Fibroblast of peridontal ligament (primary cell): Measurements from ENCODE around the gene FAM53B.

Experiments used
- DNase-seq: peaks from one replicate; pipeline ENCODE4 v3.0.0-alpha.2; 2010; ENCODE audit errors: extremely low read depth

The FAM53B gene

DNA sequence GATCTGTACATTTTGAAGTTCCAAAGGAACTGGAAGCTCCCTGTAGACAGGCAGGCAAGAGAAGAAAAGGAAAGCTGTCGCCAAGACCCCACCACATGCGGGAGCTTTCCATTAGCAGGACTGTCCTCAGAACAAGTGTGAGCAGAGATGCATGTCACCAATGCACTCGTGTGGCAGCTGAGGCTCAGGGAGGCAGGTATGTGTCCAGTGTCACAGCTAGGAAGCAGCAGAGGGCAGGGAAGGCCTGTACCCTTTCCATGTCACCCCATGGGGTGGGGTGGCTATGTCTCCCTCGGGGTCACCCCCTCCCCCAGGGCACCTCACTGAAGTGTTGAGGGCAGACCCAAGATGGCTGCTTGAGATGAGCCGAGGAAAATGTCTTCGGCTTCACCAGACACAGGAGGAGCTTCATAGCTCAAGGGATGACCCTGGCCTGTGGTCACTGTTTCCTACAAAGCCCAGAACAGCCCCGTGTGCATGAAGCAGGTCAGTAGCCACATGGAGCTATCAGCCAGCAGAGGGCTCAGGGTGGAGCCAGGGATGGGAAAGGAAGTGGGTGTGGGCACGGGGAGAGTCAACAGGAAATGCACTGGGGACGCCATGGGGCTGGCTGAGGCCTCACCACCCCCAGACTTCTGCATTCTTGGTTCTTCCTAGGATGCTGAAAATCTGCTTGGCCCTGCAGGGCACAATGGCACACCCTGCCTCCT lies 96.6 kb downstream of the FAM53B start:
- DNase-seq = no peak

DNA sequence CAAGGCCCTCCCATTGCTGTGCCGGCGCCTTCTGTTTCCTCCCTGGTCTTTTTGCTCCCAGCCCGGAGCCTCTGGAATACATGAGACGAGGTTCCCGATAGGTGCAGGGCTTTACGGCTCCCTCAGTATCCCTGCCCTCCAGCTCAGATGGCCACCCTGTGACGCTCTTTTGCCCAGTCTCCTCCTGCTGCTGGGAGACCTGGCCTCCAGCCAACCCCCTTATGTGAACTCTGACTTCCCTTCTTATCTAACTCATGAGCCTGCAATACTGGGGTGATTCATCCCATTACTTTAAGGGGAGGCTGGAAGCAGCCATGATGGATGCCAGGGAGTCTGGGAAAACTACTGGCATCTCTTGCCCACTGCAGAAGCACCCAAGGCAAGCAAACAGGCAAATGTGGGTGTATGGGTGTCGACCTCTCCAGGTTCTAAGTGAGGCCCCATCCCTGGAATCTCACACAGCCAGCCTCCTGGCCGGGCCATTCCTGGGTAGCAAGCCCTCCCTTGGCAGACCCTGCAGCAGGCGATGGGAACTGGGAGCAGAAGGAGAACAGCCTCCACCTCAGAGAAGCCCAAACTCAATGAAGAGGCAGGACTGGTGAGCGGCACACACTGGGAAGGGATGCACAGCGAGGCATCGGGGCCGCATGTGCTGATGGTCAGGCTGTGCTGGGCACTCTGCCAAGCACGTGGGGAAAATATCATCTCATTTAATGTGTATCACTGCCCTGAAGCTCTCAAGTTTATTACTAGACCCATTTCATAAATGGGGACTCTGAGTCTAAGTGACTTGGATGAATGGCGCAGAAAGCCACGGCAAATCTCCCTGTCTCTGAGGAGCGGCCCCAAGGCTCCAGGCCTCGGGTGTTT lies 97.5 kb downstream of the FAM53B start:
- peak; percentile 40 for DNase-seq

DNA sequence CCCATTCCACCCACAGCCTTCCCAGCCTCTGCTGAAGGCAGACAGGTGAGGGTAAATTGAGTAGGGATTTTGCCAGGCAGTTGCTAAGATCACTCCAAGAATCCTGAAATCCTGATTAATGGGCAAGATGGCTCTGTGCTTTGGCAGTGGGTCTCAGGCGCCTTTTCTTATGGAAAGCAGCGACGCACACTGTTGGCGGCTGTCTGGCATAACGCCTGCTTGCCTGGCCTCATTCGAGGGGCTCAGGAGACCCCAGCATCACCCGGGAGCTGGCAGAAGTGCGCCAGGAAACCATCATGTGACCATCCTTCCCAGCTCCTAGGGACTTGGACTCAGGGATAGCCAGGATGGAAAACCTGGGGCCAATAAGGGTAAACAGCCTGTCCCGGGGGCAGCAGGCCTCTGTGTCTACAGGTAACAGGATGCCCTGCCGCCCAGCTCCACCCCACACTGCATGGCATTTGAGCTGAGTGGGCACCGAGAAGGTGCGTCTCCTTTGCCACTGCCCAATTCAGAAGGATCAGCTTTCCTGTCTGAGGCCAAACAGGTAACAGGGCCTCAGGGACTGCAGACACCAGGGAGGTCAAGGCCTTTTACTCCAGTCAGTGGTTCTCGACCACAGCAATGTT lies 98.6 kb downstream of the FAM53B start:
- no peak for DNase-seq

DNA sequence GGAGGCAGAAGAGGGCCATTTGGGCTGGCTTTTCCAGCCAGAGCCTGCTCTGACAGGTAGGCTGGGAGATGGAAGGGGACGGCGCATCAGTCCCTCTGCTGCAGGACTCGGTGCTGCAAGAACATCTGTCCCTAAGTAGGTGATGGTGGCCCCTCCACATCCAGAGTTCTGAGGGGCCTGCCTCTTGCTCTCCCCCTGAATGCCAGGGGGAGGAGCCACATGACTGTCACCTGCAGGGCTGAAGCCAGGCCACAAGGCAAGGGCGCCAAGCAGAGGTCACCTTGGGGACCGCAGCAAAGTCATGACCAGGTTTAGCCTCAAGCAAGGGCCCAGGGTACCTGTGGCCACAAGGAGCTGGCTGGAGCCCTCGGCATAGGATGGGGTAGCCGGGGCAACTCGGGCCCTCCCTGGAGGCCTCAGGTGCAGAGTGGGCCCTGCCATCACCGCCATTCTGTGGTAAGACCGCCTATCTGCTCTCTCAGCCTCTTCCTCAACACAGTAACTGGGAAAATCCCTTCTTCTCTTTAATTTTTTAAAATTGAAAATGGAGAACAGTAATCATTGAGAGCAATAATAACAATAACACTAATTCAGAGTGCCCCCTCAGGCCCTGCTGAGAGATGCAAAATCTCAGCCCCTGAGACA lies 99.3 kb downstream of the FAM53B start:
- DNase-seq = no peak

DNA sequence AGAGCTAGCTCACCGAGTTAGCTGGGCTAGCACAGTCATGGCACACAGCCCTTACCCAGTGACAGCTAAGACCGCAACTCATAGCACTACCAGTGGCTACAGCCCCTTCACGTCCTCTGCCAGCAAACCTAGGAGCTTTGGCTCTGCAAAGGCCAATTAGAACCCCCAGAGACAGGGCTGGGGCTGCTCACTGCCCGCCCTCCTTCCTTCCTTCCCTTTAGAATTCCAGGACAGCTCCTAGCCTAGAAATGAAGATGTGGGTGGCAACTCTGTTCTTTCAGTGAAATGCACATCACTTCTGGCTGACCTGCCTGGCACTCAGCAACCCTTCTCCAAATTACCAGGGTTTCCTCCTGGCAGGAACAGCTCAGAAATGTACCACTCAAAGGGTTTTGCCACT lies 99.9 kb downstream of the FAM53B start:
- DNase-seq = no peak

DNA sequence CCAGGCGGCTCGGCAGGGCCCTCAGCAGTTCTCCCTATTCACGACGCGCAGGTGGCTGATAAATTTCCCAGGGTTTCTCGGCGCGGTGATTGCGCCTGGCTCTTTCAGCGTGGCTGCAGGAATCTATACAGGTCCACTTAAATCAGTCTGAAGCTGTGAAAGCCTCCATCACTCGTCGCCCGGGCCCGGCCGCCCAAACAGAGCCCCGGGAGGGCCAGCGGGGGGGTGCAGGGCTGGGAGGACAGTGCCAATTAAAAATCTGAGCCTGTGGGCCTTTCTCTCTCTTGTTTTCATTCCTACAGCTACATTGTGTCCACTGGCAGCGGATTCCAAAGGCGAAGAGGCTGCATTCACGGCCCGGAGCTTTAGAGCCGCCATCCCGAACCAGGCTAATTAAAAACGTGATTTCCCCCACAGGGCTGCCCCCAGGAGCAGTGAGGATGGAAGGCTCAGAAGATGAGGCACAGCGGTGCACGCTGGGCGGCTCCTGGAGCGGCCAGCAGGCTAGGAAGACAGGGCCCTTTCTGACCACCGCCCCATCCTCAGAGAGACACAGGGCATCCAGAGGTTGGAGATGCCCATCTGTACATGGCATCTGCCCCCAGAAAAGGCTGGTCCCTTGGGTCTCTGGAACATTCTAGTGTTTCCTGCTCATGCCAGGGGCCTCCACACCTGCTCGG lies 100.7 kb downstream of the FAM53B start:
- no peak for DNase-seq

DNA sequence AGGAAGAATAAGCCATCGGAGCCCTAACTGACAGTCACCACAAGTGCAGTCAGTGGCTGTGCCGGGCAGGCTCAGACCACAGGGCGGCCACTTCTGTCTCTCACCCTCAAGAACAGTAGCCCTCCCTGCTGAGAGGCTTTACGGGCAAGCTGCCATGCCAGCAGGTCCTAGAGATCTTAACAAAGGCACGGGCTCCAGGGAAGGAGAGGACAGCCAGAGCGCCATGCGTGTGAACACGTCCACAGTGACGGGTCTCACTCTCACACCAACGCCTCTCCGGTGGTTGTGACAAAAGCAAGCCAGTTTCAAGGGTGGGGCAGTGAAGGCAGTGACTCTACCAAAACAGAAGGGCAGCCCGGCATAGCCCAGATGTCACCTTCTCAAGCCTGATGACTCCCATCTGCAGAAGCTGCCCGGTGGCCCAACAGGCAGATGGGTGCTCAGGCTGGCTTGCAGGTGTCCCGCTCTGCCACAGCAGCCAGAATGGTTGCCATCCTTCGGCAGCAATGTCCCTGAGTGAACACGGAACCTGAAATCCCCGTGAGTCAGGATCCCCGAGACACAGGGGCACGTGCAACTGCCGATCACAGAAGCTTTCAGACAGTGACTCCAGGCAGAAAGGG lies 102.0 kb downstream of the FAM53B start:
- no peak for DNase-seq

DNA sequence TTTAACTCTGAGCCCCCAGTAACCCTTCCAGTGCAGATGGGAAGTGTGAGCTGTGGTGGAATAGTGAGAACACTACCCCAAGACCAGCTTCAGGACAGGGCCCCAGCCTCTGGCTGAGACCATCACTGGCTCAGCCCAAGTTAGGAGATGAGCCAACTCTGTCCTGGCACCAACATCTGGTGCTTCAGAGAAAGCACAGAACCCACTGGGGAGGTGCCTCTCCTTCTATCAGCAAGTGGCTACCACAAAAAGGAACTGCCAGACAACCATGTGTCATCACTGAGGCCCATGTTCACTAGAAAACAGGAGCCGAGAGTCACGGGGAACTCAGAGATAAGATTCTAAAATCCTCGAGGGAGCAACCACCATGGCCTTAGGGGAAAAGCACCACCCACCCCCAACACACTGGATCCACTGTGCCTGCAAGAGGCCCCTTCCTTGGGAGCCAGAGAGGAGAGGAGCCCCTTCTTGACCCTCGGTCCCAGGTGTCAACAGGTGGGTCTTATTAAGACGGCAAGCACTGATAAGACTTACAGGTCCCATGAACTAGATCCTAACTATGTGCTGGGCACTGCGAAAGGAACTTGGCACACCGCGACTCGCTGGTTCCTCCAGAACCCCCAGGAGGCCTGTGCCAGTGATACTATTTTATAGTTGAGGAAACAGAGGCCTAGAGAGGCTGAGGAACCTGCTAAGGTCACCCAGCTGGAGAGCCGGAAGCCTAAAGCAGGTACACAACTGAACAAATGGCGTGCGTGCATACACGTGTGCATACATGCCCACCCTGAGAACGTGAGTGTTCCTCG lies 102.7 kb downstream of the FAM53B start:
- DNase-seq = peak; percentile 51

DNA sequence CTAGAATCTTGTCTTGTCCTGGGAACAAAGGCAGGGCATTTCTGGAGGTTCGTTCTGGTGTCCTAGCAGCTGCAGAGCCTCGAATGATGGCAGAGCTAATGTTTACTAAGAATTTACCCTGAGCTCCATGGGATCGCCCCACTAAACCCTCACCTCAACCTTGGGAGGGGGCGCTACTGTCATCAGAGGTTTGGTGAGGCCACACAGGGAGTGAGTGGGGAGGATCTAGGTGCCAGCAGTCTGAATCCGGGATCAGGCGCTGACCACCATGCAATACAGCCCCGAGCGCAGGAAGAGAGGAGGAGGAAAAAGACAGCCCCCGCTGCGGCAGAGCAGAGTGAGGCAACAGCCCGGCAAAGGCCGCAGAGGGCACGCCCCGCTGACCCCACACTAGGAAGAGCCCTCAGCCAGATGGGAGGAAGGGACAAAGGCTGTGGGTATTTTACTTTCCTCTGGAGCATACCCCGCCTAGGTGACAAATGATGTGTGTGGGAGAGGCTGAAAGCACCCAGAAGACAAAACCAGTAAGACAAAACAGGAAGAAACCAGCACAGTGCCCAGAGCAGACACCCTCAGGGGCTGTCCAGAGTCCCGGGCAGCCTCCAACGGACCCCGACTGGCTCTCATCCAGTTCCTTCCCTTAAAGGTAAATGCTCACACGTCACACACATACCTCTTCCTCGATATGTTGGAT lies 103.5 kb downstream of the FAM53B start:
- DNase-seq = no peak

DNA sequence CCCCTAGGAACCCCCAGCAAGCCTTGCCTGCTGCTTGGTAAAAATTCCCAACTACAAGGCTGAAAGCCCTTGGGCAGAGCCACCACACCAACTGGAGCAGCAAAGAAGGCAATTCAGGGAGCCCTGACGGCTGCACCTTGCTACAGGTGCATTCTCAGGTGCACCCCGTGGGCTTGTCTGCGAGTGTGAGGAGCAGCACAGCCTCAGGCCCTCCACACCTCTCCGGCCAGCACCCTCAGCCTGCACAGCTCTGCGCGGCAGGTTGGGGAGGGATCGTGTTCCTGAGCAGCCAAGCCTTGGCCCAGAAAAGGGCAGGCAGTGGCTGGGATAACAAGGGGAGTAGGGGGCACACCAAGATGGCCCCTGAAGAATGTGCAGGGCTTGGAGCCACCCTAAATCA lies 104.1 kb downstream of the FAM53B start:
- DNase-seq = no peak

DNA sequence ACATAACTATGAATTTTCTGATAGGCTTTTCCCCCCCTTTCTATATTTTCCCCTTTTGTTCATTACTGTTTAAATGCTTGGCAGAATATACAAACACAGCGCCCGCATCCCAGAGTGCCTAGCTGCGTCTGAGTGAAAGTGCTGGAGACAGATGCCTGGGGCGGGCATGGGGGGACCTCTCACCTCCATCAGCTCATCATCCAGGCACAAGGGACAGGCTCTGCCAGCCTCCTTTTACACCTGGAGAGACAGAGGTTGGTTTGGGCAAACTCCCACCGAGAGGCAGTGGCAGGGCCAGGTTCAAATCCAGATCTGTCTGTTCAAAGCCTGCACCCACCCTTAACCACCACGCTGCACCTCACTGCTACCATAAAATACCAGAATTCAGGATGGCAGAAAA lies 104.5 kb downstream of the FAM53B start:
- no peak for DNase-seq

DNA sequence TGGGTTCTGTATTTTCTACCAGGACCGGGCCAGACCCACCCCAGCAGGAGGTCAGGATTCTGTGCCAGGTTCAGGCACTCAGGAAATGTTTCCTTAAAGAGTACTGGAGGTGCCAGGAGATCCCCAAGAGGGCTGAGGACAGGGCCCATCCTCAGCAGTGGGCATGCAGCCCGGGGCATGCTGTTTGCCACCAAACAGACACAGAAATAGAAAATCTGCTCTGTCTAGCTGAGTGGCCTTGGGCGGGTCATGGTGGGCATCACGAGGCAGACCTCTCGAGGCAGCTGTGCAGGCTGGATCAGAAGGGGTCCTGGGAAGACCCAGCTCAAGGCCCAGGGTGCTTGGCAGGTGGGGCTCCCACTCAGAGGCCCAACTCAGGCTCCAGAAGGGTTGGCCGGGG lies 105.0 kb downstream of the FAM53B start:
- no peak for DNase-seq

DNA sequence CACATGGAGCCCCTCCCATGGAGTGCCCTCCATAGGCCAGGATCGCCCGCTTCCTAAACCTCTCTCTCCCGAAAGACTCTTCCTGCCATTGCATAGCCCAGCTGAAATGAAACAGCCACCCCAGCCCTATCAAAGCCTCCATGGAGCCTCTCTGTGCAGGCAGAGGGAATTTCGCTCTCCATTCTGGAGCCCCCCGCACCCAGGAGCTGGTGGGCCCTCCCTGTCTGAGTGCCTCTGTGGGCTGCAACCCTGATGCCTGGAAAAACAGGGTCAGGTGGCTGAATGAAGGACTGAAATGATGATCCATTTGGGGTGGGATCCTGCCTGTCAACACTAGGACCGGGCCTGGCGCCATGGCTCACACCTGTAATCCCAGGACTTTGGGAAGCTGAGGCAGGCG lies 106.4 kb downstream of the FAM53B start:
- DNase-seq = no peak

DNA sequence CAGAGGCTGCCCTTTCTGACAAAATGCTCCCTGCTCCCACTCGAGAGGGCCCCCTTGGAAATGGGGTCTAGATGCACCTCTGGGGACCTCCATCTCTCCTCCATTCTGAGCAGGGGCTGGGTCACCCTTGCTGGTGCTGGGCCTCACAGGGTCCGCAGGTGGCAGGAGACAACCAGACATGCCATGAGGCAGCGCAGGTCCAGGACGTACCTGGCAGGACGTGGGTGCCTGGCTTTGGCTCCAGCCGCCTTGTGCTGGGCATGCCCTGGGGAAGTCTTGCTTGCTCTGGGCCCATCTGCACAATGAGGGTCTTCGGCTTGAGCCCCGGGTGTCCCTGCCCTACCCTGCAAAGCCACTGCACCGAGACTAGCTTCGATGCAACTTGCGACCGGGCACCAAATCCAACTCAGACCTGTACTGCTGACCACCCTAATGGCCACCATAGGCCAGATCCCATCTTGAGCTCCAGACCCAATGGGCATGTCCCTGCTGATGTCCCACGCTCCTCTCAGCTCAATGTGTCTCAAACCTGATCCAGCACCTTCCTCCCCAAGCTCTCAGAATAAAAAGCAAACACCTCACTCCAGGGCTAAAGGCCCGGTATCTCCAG lies 107.0 kb downstream of the FAM53B start:
- no peak for DNase-seq

DNA sequence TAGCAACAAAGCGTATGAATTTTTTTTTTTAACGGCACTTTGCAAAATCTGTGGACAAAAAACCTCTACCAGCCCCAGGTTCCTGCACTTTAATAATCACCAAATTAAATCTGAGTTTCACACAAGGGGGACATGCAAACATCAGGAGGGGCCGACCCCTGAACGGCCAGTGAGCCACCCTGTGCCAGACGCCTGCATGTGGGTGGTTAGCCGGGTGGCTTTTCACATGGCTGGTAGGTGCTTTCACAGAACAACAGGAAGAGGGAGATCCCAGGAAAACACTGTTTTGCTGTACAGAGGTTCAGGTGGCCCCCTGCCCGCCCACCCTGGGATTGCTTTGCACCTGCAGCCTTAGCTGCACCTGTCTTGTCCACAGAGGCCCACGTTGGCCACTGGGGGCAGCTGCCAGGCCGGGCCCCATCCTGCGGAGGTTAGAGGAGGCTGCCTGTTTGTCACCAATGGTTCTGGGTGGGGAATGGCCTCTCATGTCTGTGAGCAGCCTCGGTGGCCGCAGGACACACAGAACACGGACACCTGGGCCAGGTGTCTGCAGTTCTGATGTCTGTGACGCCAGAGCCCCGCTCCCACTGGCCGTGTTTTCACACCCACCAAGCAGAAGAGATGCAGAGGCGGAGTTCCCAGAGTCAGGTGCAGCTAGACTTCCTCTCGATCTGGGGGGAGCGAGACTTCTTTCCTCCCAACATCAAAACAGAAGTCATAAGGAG lies 107.7 kb downstream of the FAM53B start:
- DNase-seq = no peak

DNA sequence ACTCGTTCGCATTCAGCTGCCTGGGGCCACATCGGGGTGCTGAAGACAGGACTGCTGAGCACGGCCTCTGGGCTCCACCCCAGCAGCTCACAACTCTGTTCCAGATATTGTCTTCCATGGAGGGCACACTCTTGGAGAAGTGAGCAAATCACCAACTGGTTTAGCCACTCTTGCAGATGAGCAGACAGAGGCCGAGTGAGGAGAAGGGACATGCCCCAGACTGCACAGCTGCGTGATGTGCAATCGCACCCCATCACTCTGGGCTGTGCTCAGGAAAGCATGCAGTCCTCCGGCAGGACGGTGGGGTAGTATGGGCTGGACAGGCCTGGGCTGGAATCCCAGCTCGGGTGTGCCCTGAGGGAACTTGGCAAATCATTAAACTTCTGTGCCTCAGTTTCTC lies 111.6 kb downstream of the FAM53B start:
- DNase-seq = no peak

DNA sequence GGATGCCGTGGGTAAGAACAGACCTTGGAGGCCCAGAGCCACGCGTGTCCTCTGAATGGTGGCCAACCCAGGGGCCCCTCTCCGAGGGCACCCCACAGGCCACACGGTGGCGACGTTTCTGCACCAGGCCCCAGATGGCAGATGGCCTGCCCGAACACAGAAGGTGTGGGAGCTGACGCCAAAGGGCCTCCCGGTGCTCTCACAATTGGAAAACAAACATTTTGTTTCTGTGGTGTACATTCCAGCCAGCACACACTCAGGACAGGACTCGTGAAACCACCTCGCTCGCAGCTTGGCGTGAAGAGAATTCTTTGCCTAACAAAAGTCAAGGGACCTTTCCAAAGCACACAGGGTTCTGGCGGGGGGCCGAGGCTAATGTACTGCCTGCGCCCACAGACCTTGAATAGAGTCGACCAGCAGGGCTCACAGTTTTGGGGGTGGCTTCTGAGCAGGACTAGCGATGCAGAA lies 112.1 kb downstream of the FAM53B start:
- DNase-seq = no peak

DNA sequence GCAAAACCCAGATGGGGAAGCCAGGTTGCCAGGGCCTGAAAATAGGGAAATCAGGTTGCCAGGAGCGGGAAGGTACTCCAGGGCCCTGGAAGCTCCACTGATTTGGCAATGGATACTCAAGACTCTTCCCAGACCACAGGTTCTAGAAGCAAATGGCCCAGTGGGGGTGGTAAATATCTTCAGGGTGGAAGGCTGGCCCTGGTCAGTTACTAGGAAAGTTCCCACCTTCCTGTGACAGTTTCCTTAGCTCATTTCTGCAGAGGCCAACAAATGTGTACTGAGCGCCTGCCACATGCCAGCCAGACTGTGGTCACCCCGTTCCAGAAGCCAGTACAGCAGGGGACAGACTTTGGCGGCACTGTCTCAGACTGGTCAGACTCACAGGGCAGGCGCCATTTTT lies 113.6 kb downstream of the FAM53B start:
- DNase-seq = no peak

DNA sequence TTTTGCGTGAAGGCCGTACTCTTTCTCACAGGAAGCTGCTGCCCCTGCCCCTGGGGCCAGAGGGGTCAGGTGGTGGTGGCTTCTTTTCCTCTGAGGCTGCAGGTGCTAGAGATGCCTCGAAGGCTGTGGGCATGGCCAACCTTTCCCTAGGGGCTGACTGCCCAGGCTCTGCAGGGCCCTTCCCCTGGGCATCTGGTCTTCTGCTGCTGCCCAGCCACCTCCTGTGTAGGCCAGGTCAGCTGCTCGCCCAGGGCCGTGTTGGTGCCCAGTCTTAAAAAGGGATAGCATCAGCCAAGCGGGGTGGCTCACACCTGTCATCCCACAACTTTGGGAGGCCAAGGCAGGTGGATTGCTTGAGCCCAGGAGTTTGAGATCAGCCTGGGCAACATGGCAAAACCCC lies 114.3 kb downstream of the FAM53B start:
- no peak for DNase-seq
